Osteocyte (in vitro differentiated cells): ENCODE measurements around the gene MCF2L2. TPM values are rescaled to one million over a fixed set of nuclear protein-coding genes. Genes with fewer than 3 reads are reported as not detected.
A peak's percentile ranks its signal among the peaks of the same experiment; 100 is the strongest.
"Not testable (repeated sequence)": the region's sequence is repeated elsewhere in the genome, so short reads cannot be mapped to it uniquely, and the experiment has no call there.

Source experiments
- DNase-seq: peaks from one replicate; pipeline ENCODE4 v3.0.0; 2021; ENCODE audit warnings: mixed read lengths; ENCODE audit not compliant: unreplicated experiment; ENCODE audit errors: extremely low spot score
- H3K27ac Mint-ChIP-seq: one replicate; pipeline ENCODE4 v1.8.0; 2021; ENCODE audit warnings: mild to moderate bottlenecking, mixed read lengths; ENCODE audit not compliant: unreplicated experiment
- H3K27me3 Mint-ChIP-seq: one replicate; pipeline ENCODE4 v1.8.0; 2021; ENCODE audit warnings: mixed read lengths; ENCODE audit not compliant: unreplicated experiment
- H3K36me3 Mint-ChIP-seq: one replicate; pipeline ENCODE4 v1.8.0; 2021; ENCODE audit warnings: mixed read lengths; ENCODE audit not compliant: unreplicated experiment
- H3K4me1 Mint-ChIP-seq: one replicate; pipeline ENCODE4 v1.8.0; 2021; ENCODE audit warnings: mixed read lengths; ENCODE audit not compliant: unreplicated experiment
- H3K4me3 Mint-ChIP-seq: one replicate; pipeline ENCODE4 v1.8.0; 2021; ENCODE audit warnings: mild to moderate bottlenecking, moderate library complexity, mixed read lengths; ENCODE audit not compliant: unreplicated experiment
- H3K9me3 Mint-ChIP-seq: one replicate; pipeline ENCODE4 v1.8.0; 2021; ENCODE audit warnings: mixed read lengths; ENCODE audit not compliant: unreplicated experiment
- CTCF ChIP-seq: fragments of 200-600 bp; sonication (generic); IDR thresholded peaks from 2 replicates; pipeline ENCODE4 v1.5.0; 2021; ENCODE audit warnings: antibody characterized with exemption, mild to moderate bottlenecking, moderate library complexity
- total RNA-seq: library from RNA; stranded (reverse); gene quantifications from 2 replicates; pipeline ENCODE4 v1.2.1, GENCODE V29; 2021

Gene MCF2L2
- total RNA-seq, 1 donor from 2014 or later, result 1.7 TPM

GRCh38 chr3:183180110-183180783 is 248.2 kb downstream of the MCF2L2 start:
- no peak for DNase-seq

GRCh38 chr3:183179550-183179908 is 248.9 kb downstream of the MCF2L2 start:
- H3K27me3 Mint-ChIP-seq, result peaks cover 18% of the 10 kb centered on the region

More at GRCh38 chr3:183180110-183180783, 248.2 kb downstream of the MCF2L2 start:
- no peak overlapping the region for H3K27ac Mint-ChIP-seq
- no peaks in the 10 kb centered on the region for H3K9me3 Mint-ChIP-seq
- TF ChIP-seq CTCF, result no peak
- H3K36me3 Mint-ChIP-seq, result no peaks in the 10 kb centered on the region
- H3K4me1 Mint-ChIP-seq, result peaks cover 13% of the 10 kb centered on the region
- H3K27me3 Mint-ChIP-seq, result peaks cover 14% of the 10 kb centered on the region
- H3K4me3 Mint-ChIP-seq, result peak overlapping the region; percentile 47

GRCh38 chr3:183178833-183179549 is 249.4 kb downstream of the MCF2L2 start:
- Mint-ChIP-seq H3K4me3 (peak overlapping the region; percentile 80), H3K27me3 (peaks cover 18% of the 10 kb centered on the region), H3K4me1 (peaks cover 10% of the 10 kb centered on the region), H3K9me3 (no peaks in the 10 kb centered on the region), H3K36me3 (no peaks in the 10 kb centered on the region), H3K27ac (no peak overlapping the region)
- no peak for DNase-seq
- peak; percentile 48 for TF ChIP-seq CTCF

More at GRCh38 chr3:183179550-183179908, 248.9 kb downstream of the MCF2L2 start:
- not testable (repeated sequence) for H3K27ac Mint-ChIP-seq, H3K36me3 Mint-ChIP-seq, H3K9me3 Mint-ChIP-seq, DNase-seq
- peak overlapping the region; percentile 68 for H3K4me3 Mint-ChIP-seq
- H3K4me1 Mint-ChIP-seq, result peaks cover 10% of the 10 kb centered on the region

- Mint-ChIP-seq H3K9me3 (no peaks in the 10 kb centered on the region), H3K27me3 (peaks cover 21% of the 10 kb centered on the region), H3K4me3 (peak overlapping the region; percentile 80), H3K36me3 (no peaks in the 10 kb centered on the region), H3K27ac (no peak overlapping the region), H3K4me1 (peaks cover 10% of the 10 kb centered on the region)
- TF ChIP-seq CTCF, result no peak
- DNase-seq, result no peak
Observed at GRCh38 chr3:183178512-183178832, 249.9 kb downstream of the MCF2L2 start.

- no peak for DNase-seq
- no peak for TF ChIP-seq CTCF
- no peaks in the 10 kb centered on the region for H3K36me3 Mint-ChIP-seq
- H3K27ac Mint-ChIP-seq, result no peak overlapping the region
- H3K4me3 Mint-ChIP-seq, result no peak overlapping the region
- H3K4me1 Mint-ChIP-seq, result no peaks in the 10 kb centered on the region
- H3K27me3 Mint-ChIP-seq, result peaks cover 49% of the 10 kb centered on the region
- H3K9me3 Mint-ChIP-seq, result no peaks in the 10 kb centered on the region
Observed at GRCh38 chr3:183172051-183172639, 256.3 kb downstream of the MCF2L2 start.

GRCh38 chr3:183167975-183168374 is 260.4 kb downstream of the MCF2L2 start:
- H3K36me3 Mint-ChIP-seq, H3K27ac Mint-ChIP-seq, H3K4me3 Mint-ChIP-seq, DNase-seq, H3K4me1 Mint-ChIP-seq, H3K9me3 Mint-ChIP-seq: not testable (repeated sequence)
- H3K27me3 Mint-ChIP-seq, result peaks cover 23% of the 10 kb centered on the region
